Measurements from ENCODE around the gene NDUFV3. TPM values are rescaled to one million over a fixed set of nuclear protein-coding genes. Genes with fewer than 3 reads are reported as not detected.
A peak's percentile ranks its signal among the peaks of the same experiment; 100 is the strongest.

The NDUFV3 gene
- total and polyA plus RNA-seq, 9 donors = 24.9 to 51.4 (median 37.8) TPM

DNA sequence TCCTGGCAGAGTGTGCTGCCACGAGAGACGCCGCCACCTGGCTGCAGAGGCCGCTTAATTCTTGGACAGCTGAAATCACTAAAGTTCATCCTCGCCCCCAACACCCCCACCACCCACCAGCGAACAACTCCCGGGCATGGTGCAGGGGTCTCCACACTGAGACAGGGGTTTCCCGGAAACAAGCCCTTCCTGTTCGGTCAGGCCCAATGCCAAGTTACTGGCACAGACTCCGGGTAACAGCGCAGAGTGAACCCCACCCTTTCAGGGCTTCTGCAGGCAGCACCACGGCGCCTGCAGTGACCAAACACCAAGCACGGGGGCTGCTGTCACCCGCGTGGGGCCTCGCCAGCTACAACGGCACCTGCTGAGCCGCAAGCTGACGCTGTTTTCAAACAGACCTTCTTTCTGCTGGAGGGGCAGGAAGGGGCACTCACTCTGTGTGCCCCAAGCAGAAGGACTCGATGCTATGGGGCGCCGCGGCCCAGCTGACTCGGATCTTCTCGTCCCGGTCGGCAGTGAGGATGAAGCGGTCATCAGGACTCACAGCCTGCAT lies 31.2 kb upstream of the NDUFV3 start:
- TF ChIP-seq CTCF (IDR thresholded peaks at IDR 0.05) (no peak), EP300 (IDR thresholded peaks at IDR 0.05) (no peak), POLR2A (IDR thresholded peaks at IDR 0.05) (no peak)
- Histone ChIP-seq H3K27ac (no peak overlapping the region), H3K4me1 (ENCODE audit: insufficient read depth) (peaks cover 12% of the 10 kb centered on the region), H3K36me3 (no peaks in the 10 kb centered on the region), H3K27me3 (no peaks in the 10 kb centered on the region), H3K4me3 (no peak overlapping the region), H3K9me3 (no peaks in the 10 kb centered on the region)
- peak in 1 of 5 donors; percentile 21 for DNase-seq
- WGBS, 3 donors = 87 to 92% (median 88%) methylated on average over 29 of the region's 29 CpGs
- intact Hi-C loops (cut with DNase I) = loop anchor here in 1 of 4 donors (10.0 kb wide), 1 partner anchor 267 kb away; no protein-coding TSS in a partner anchor

GRCh38 chr21:42862774-42863503 lies 30.2 kb upstream of the NDUFV3 start:
- peak in 1 of 5 donors; percentile 25 for DNase-seq
- no peak for TF ChIP-seq EP300 (IDR thresholded peaks at IDR 0.05)
- no peak for TF ChIP-seq CTCF (IDR thresholded peaks at IDR 0.05)
- TF ChIP-seq POLR2A (IDR thresholded peaks at IDR 0.05) = no peak
- H3K27me3 ChIP-seq = no peaks in the 10 kb centered on the region
- 85 to 89% (median 87%) methylated on average over 21 of the region's 21 CpGs for WGBS, 3 donors
- H3K9me3 ChIP-seq = no peaks in the 10 kb centered on the region
- H3K36me3 ChIP-seq = no peaks in the 10 kb centered on the region
- H3K4me3 ChIP-seq = no peak overlapping the region
- intact Hi-C loops (cut with DNase I) = loop anchor here in 1 of 4 donors (10.0 kb wide), 1 partner anchor 268 kb away; no protein-coding TSS in a partner anchor
- peaks cover 12% of the 10 kb centered on the region for H3K4me1 ChIP-seq (ENCODE audit: insufficient read depth)
- H3K27ac ChIP-seq = no peak overlapping the region

DNA sequence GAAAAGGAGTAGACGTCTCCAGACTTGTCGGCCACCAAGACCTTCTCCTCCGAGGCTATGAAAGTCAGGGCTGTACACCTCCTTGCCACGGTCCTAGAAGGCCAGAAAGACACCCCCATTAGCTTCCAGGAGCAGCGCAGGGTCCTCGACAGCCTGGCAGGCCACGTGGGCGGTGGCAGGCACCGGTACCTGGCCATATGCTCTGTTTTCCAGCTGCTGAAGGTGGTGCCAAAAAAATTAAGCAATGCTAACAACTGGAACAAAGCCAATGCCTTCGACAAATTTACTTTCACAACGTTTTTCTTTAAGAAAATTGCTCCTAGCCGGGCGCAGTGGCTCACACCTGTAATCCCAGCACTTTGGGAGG lies 29.6 kb upstream of the NDUFV3 start:
- Histone ChIP-seq H3K4me1 (ENCODE audit: insufficient read depth) (peaks cover 12% of the 10 kb centered on the region), H3K36me3 (no peaks in the 10 kb centered on the region), H3K4me3 (no peak overlapping the region), H3K27me3 (no peaks in the 10 kb centered on the region), H3K9me3 (no peaks in the 10 kb centered on the region), H3K27ac (no peak overlapping the region)
- intact Hi-C loops (cut with DNase I) = loop anchor here in 1 of 4 donors (10.0 kb wide), 1 partner anchor 269 kb away; no protein-coding TSS in a partner anchor
- peak in 1 of 5 donors; percentile 19 for DNase-seq
- no peak for TF ChIP-seq CTCF (IDR thresholded peaks at IDR 0.05)
- no peak for TF ChIP-seq POLR2A (IDR thresholded peaks at IDR 0.05)
- no peak for TF ChIP-seq EP300 (IDR thresholded peaks at IDR 0.05)
- 71 to 82% (median 72%) methylated on average over 13 of the region's 13 CpGs for WGBS, 3 donors

DNA sequence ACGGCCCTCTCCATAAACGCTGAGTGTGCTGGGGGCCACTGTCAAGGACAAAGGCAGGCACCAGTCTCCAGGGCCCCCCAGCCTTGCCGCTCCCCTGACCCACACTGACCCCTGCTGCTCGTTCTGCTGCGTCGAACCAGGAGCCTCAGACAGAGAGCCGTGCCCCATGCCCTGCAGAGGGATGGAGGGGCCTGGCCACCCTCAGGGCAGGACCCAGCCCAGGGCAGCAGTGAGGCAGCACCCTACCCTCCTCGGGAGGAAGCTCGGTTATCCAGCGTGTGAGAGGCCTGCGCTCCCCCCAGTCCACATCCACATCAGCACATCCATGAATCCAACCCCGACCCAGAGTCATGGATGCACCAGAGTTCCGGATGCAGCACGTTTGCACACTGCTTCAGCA lies 28.8 kb upstream of the NDUFV3 start:
- peaks cover 12% of the 10 kb centered on the region for H3K4me1 ChIP-seq (ENCODE audit: insufficient read depth)
- H3K36me3 ChIP-seq = no peaks in the 10 kb centered on the region
- 47 to 61% (median 60%) methylated on average over 14 of the region's 14 CpGs for WGBS, 3 donors
- intact Hi-C loops (cut with DNase I) = loop anchor here in 1 of 4 donors (10.0 kb wide), 1 partner anchor 269 kb away; no protein-coding TSS in a partner anchor
- H3K4me3 ChIP-seq = no peak overlapping the region
- TF ChIP-seq CTCF (IDR thresholded peaks at IDR 0.05) = no peak
- no peak for TF ChIP-seq POLR2A (IDR thresholded peaks at IDR 0.05)
- no peak for TF ChIP-seq EP300 (IDR thresholded peaks at IDR 0.05)
- peak in 1 of 5 donors; percentile 23 for DNase-seq
- H3K27ac ChIP-seq = peak overlapping the region in 1 of 2 donors; percentile 62
- H3K27me3 ChIP-seq = no peaks in the 10 kb centered on the region
- H3K9me3 ChIP-seq = no peaks in the 10 kb centered on the region

All from ovary (tissue), 9 donors.